RWPE2 (cell line): ENCODE results near the gene EFCAB9.
A peak's percentile ranks its signal among the peaks of the same experiment; 100 is the strongest.

ENCODE experiments used
- ATAC-seq: fragments of 200-7000 bp; cut with Tn5 transposase; 3 replicates; pipeline ENCODE4 v1.9.1; 2021; ENCODE audit warnings: low read depth
- DNase-seq: peaks from one replicate; pipeline ENCODE4 v3.0.0-alpha.2; 2020; ENCODE audit warnings: low spot score
- H3K27ac ChIP-seq: fragments of 450-650 bp; 2 replicates; pipeline ENCODE4 v1.5.1; 2017; ENCODE audit warnings: mild to moderate bottlenecking; ENCODE audit not compliant: poor library complexity, severe bottlenecking
- H3K27me3 ChIP-seq: fragments of 250-450 bp; sonication (Bioruptor Pico); 2 replicates; pipeline ENCODE4 v1.5.1; 2021; ENCODE audit warnings: mild to moderate bottlenecking, moderate library complexity; ENCODE audit not compliant: insufficient read depth, poor library complexity, severe bottlenecking
- H3K36me3 ChIP-seq: fragments of 250-450 bp; sonication (Bioruptor Pico); 2 replicates; pipeline ENCODE4 v1.5.1; 2020; ENCODE audit warnings: low read depth, mild to moderate bottlenecking, moderate library complexity
- H3K4me1 ChIP-seq: fragments of 250-450 bp; sonication (Bioruptor Pico); 2 replicates; pipeline ENCODE4 v1.5.1; 2021; ENCODE audit warnings: mild to moderate bottlenecking, moderate library complexity; ENCODE audit not compliant: insufficient read depth, poor library complexity, severe bottlenecking
- H3K4me3 ChIP-seq: fragments of 250-450 bp; sonication (Bioruptor Pico); 2 replicates; pipeline ENCODE4 v1.5.1; 2021; ENCODE audit warnings: mild to moderate bottlenecking, moderate library complexity; ENCODE audit not compliant: severe bottlenecking
- H3K9me3 ChIP-seq: fragments of 250-450 bp; sonication (Bioruptor Pico); 2 replicates; pipeline ENCODE4 v1.5.1; 2021; ENCODE audit warnings: mild to moderate bottlenecking, moderate library complexity; ENCODE audit not compliant: severe bottlenecking
- TF ChIP-seq, protein P1 (sequence below): fragments of 450-650 bp; IDR thresholded peaks from one replicate; pipeline ENCODE4 v1.5.1; 2017; ENCODE audit warnings: mild to moderate bottlenecking, moderate library complexity; ENCODE audit not compliant: poor library complexity, severe bottlenecking

Gene EFCAB9

DNA sequence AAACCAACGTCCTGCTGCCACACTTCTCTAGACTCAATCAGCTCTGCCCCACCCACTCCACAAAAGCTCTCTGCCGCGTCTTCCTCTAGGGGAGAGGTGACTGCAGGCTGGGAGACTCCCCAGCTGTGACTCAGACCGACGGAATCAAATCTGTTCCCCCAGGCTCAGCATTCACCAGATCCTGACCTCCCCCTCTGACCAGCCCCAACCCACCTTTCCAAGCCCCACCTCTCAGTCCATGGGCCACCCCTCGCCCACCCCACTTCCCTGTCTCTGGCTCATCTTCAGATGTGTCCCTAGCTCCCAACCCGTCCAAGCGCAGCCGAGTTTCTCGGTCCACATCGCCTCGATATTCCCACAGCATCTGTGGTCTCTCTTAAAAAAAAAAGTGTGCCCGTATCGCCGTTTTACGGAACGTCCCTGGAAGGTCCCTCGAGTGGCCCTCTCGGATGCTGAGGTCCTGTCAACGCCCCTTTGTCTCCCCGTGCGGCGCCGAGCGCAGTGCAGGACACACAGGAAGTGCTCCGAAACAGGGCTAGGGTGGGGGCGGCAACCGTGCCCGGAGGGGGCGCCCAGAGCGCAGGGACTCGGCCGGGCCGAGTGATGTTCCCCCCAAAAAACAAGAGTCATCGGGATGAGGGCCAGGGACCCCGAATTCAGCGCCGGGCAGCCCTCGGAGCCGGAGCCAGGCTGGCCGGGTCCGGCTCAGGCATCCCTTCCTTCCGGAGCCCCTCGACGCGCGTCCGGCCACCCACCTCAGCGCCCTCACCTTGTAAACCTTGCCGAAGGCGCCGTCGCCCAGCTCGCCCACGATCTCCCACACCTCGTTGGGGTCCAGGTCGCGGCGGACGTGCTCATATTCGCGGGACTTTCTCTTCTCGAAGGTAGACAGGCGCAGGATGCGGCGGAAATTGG, 6.6 kb upstream of the EFCAB9 start:
- DNase-seq (peak; percentile 91), ATAC-seq (peak; percentile 70)
- H3K36me3 ChIP-seq, result no peaks in the 10 kb centered on the region
- H3K27ac ChIP-seq, result peak overlapping the region; percentile 77
- H3K9me3 ChIP-seq, result no peaks in the 10 kb centered on the region
- H3K4me3 ChIP-seq, result peak overlapping the region; percentile 63
- H3K27me3 ChIP-seq, result no peaks in the 10 kb centered on the region
- peaks cover 17% of the 10 kb centered on the region for H3K4me1 ChIP-seq
- TF ChIP-seq, protein P1, sequence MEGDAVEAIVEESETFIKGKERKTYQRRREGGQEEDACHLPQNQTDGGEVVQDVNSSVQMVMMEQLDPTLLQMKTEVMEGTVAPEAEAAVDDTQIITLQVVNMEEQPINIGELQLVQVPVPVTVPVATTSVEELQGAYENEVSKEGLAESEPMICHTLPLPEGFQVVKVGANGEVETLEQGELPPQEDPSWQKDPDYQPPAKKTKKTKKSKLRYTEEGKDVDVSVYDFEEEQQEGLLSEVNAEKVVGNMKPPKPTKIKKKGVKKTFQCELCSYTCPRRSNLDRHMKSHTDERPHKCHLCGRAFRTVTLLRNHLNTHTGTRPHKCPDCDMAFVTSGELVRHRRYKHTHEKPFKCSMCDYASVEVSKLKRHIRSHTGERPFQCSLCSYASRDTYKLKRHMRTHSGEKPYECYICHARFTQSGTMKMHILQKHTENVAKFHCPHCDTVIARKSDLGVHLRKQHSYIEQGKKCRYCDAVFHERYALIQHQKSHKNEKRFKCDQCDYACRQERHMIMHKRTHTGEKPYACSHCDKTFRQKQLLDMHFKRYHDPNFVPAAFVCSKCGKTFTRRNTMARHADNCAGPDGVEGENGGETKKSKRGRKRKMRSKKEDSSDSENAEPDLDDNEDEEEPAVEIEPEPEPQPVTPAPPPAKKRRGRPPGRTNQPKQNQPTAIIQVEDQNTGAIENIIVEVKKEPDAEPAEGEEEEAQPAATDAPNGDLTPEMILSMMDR, result no peak

DNA sequence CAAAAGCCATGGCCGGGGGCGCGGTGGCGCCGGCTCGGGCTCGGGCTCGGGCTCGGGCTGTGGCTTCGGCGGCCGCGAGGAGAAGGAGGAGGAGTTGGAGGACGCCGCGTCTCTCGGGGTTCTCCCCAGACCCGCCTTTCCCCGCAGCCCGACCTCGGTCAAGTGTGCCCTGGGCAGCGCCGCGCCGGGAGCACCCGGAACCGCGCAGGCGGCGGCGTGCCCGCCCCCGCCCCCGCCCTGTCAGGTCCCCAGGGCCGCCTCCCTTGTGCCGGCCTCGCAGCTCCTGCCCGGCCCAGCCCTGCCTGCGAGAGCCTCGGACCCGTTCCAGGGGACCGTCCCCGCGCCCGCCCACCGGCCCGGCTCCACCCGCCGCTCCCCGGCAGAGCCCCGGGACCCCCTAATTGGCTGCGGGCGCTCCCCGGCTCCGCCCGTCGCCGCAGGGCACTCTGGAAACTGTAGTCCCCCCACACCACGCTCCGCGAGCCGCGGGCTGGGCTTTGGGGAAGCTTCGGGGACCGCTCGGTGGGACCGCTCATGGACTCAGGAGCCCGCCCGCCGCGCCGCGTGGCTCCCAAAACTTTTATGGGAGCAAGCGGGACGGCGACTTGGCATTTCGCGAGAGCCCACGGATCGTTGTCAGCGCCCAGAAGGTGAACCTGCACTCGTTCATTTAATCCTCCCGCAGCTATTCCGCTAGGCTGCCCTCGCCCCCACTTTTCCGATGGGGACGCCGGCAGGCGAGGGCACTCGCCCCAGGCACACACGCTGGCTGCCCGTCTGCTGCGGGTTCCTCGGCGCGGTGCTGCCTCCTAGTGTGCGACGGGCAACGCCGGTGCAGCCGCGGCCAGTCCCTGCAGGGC, 5.7 kb upstream of the EFCAB9 start, which contains the start of gene STK10:
Gene STK10 (minus strand): TSS at position 192 of the 860 bp plus-strand sequence. CDS start 182 bp downstream, at position 10.
- Histone ChIP-seq H3K27me3 (no peaks in the 10 kb centered on the region), H3K9me3 (no peaks in the 10 kb centered on the region), H3K4me3 (peak within 1 kb of the TSS; percentile 63), H3K27ac (peak within 1 kb of the TSS; percentile 77), H3K4me1 (peaks cover 17% of the 10 kb centered on the region), H3K36me3 (no peaks in the 10 kb centered on the region)
- ATAC-seq (peak; percentile 71), DNase-seq (peak; percentile 95)
- TF ChIP-seq, protein P1, result peak; percentile 99

DNA sequence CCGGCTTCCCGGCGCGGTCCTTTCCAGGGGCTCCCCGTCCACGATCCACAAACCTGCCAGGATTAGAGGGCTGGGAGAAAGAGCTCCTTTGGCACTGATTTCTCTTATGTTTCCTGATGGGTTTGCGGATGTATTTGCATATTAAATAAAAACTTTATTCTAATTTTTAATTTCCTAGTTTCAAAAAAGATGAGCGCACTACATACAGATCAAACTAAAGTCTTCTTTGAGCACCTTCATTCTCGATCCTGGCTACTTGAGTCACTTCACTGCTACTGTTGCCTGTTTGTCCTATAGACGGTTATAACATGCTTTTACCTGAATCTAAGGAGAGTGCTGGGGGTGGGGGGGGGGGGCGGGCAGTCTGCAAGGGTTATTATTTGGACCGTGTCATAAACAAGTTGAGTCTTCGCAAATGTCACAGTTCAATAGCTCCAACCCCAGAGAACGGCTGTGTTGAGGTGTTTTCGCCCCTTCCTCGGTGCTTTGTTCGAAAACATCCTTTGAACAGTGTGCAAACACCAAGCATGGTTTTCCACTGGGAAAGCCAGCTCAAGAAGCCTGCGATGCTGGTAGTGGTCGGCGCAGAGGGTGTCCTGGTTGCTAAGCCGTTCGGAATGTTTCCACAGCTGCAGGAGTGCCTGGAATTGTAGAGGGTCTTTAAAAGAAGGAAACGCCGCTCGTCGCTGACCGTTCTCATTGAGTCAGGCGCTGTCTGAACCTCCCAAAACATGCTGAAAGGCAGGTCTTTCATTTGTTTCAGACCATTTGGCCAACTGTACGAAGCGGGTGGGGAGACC, 4.9 kb upstream of the EFCAB9 start:
- no peaks in the 10 kb centered on the region for H3K9me3 ChIP-seq
- DNase-seq (peak; percentile 12), ATAC-seq (no peak)
- TF ChIP-seq, protein P1, result peak; percentile 81
- H3K4me1 ChIP-seq, result peaks cover 17% of the 10 kb centered on the region
- H3K27me3 ChIP-seq, result no peaks in the 10 kb centered on the region
- H3K36me3 ChIP-seq, result no peaks in the 10 kb centered on the region
- H3K4me3 ChIP-seq, result peak overlapping the region; percentile 63
- H3K27ac ChIP-seq, result peak overlapping the region; percentile 77

DNA sequence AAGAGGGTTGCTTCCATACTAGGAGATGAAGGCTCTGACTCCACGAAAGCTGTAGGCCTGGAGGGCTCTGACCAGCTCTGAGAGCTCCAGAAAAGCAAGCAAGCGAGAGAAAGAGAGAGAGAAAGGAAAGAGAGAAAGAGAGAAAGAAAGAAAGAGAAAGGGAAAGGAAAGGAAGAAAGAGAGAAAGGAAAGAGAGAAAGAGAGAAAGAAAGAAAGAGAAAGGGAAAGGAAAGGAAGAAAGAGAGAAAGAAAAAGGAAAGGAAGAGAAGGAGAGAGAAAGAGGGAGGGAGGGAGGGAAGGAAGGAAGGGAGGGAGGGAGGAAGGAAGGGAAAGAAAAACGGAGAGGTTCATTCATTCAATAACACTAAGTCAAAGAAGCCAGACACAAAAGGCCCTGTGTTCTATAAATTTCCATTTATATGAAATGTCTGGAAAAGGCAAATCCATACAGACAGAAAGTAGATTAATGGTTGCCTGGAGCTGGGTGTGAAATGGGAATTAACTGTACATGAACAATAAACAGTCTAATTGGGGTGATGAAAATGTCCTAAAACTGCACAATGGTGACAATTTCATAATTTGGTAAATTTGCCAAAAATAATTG, 4.2 kb upstream of the EFCAB9 start:
- Histone ChIP-seq H3K4me1 (peaks cover 17% of the 10 kb centered on the region), H3K9me3 (no peaks in the 10 kb centered on the region), H3K27me3 (no peaks in the 10 kb centered on the region), H3K4me3 (no peak overlapping the region), H3K36me3 (no peaks in the 10 kb centered on the region), H3K27ac (no peak overlapping the region)
- TF ChIP-seq, protein P1, result no peak
- ATAC-seq, result no peak
- no peak for DNase-seq
